Small intestine (tissue), 7 donors: ENCODE results near the gene PRIM2. TPM values are rescaled to one million over a fixed set of nuclear protein-coding genes. Genes with fewer than 3 reads are reported as not detected.
"Not testable (repeated sequence)": the region's sequence is repeated elsewhere in the genome, so short reads cannot be mapped to it uniquely, and the experiment has no call there.

Source experiments
- DNase-seq, 2 donors: peaks; one replicate each; pipeline versions ENCODE4 v3.0.0 to v3.0.0-alpha.2; 2013
- FAIRE-seq: peaks from 2 replicates; lab custom pipeline; 2012; peaks lifted over from hg19 to GRCh38; lab: Jason Lieb, UNC
- H3K27ac ChIP-seq, 3 donors: one replicate each; pipeline ENCODE4 v1.5.1; 2013; ENCODE audit warnings: low read length in 2 of 3, mild to moderate bottlenecking in 2 of 3, control low read depth in 1 of 3, inconsistent platforms in 1 of 3, low read depth in 1 of 3, moderate library complexity in 1 of 3
- H3K27me3 ChIP-seq, 3 donors: one replicate each; pipeline ENCODE4 v1.6.1; 2013; ENCODE audit warnings: low read length in 3 of 3, inconsistent platforms in 1 of 3; ENCODE audit not compliant: control insufficient read depth in 3 of 3, insufficient read depth in 3 of 3
- H3K36me3 ChIP-seq, 3 donors: one replicate each; pipeline ENCODE4 v1.6.1; 2013; ENCODE audit warnings: low read length in 3 of 3, inconsistent platforms in 1 of 3, low read depth in 1 of 3, mild to moderate bottlenecking in 1 of 3, moderate library complexity in 1 of 3; ENCODE audit not compliant: control insufficient read depth in 3 of 3, insufficient read depth in 2 of 3
- H3K4me1 ChIP-seq, 3 donors: one replicate each; pipeline ENCODE4 v1.6.1; 2013; ENCODE audit warnings: low read length in 2 of 3, inconsistent platforms in 1 of 3, low read depth in 1 of 3, mild to moderate bottlenecking in 1 of 3, moderate library complexity in 1 of 3; ENCODE audit not compliant: control insufficient read depth in 3 of 3, insufficient read depth in 2 of 3
- H3K4me3 ChIP-seq, 3 donors: one replicate each; pipeline ENCODE4 v1.5.1; 2013; ENCODE audit warnings: low read length in 3 of 3, control low read depth in 1 of 3, inconsistent platforms in 1 of 3, low read depth in 1 of 3, mild to moderate bottlenecking in 1 of 3, moderate library complexity in 1 of 3
- H3K9me3 ChIP-seq, 2 donors: one replicate each; pipeline ENCODE4 v1.6.1; 2013; ENCODE audit warnings: low read depth in 1 of 2, low read length in 1 of 2; ENCODE audit not compliant: control insufficient read depth in 2 of 2, insufficient read depth in 1 of 2
- WGBS, 3 donors: extraction: QIAGEN DNeasy Blood & Tissue Kit; methylation state at CpG; one replicate each; pipeline ENCODE4 v1.1.7; 2013; 5-methylcytosine and 5-hydroxymethylcytosine counted together
- polyA plus RNA-seq, 4 donors: library from polyadenylated mRNA; stranded (reverse) in 3 of 4; unstranded in 1 of 4; fragments of 200-250 nt in 3 of 4; fragments of 120-200 nt in 1 of 4; gene quantifications; one replicate each; pipeline versions ENCODE4 v1.2.1 to v1.2.3, GENCODE V29; 2013
- donor health status: healthy with polysubstance abuse.
- donor health status: control.
- donor health status: control.
- donor health status: Bipolar disorder and iron deficiency.
- donor health status: healthy.

PRIM2 gene
- polyA plus RNA-seq, 4 donors = 2.7 to 9.7 (median 5.9) TPM

- DNase-seq, H3K27me3 ChIP-seq, H3K9me3 ChIP-seq, H3K4me3 ChIP-seq, FAIRE-seq, H3K4me1 ChIP-seq, H3K27ac ChIP-seq, H3K36me3 ChIP-seq: not testable (repeated sequence)
- WGBS, 3 donors = 66 to 79% (median 75%) methylated on average over 6 of the region's 6 CpGs
Measured at GRCh38 chr6:57671937-57672627, 354.7 kb downstream of the PRIM2 start.

DNA sequence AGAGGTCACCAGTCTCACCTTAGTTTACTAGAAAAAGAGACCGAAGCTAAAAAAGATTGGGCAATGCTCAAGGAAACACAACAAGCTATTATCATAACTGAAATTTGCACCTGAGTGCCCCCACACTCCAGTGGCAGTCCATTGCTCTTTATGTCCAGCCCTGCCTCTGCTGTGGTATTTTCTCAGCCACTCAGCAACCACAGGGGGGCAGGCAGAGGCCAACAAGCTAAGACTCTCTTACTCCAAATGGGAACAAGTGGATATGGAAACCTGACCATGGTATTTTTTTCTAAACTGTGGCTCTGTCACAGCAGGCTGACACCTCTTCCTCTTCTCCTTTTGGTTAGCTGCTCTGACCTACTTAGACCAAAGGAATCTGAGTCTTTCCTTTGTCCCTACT is 355.9 kb downstream of the PRIM2 start:
- H3K4me3 ChIP-seq, H3K36me3 ChIP-seq, H3K27ac ChIP-seq, H3K9me3 ChIP-seq, H3K4me1 ChIP-seq, DNase-seq, FAIRE-seq, H3K27me3 ChIP-seq: not testable (repeated sequence)
- WGBS, 3 donors = 85 to 100% (median 86%) methylated on average over 1 of the region's 1 CpG

DNA sequence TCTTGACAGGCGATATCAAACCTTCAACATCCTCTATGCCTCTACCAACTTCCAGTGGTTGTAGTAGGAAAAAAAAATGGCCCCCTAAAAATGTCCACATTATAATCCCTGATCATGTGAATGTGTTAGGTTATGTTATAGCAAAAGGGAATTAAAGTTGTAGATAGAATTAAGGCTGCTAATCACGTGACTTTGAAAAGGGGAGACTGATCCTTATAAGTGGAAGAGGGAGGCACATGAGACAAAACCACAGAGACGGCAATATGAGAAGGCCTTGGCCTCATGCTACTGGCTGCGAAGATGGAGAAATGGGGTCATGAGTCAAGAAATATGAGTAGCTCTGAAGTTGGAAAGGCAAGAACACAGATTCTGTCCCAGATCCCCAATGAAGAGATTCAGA is 358.0 kb downstream of the PRIM2 start:
- not testable (repeated sequence) for DNase-seq, H3K27ac ChIP-seq, FAIRE-seq, H3K4me1 ChIP-seq, H3K4me3 ChIP-seq, H3K27me3 ChIP-seq, H3K36me3 ChIP-seq, H3K9me3 ChIP-seq
- 82 to 88% (median 86%) methylated on average over 4 of the region's 4 CpGs for WGBS, 3 donors

DNA sequence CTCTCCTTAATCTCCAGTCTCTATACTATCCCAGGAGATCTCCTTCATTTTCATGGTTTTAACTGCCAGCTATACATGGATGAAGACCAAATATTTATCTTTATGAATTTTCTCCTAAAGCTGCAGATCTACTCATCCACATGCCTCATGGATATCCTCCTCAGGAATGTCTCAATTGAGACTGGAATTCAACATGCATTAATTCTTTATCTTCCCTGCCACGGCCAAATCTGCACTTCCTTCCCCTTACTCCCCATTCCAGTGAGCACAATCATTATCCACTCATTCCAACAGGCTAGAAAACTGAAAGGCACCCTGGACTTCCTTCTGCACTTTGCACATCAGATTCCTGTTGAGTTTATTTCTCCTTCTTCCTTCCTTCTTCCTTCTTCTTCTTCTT is 379.0 kb downstream of the PRIM2 start:
- not testable (repeated sequence) for H3K27me3 ChIP-seq, FAIRE-seq, H3K4me3 ChIP-seq, DNase-seq, H3K9me3 ChIP-seq, H3K36me3 ChIP-seq, H3K4me1 ChIP-seq, H3K27ac ChIP-seq
- 0 to 45% (median 33%) methylated on average over 1 of the region's 1 CpG for WGBS, 3 donors

Other genes with a start within 250 kb of the PRIM2 start
- 10 to 100 TPM in 1 of 4 donors, 1 to 10 TPM in 3; 7.3 to 27.7 (median 8.5) TPM for gene ZNF451, start 227.4 kb upstream of the PRIM2 start, polyA plus RNA-seq
- 1 to 10 TPM in 1 of 4 donors, under 1 TPM in 3; 0.45 to 1.1 (median 0.72) TPM for gene BAG2, start 145.3 kb upstream of the PRIM2 start, polyA plus RNA-seq
- gene RAB23, start 95.3 kb upstream of the PRIM2 start, polyA plus RNA-seq = 1 to 10 TPM in 3 of 4 donors, under 1 TPM in 1; 0.45 to 7.7 (median 2.9) TPM